ENCODE data around the gene ARL6IP4. TPM values are rescaled to one million over a fixed set of nuclear protein-coding genes. Genes with fewer than 3 reads are reported as not detected.
A peak's percentile ranks its signal among the peaks of the same experiment; 100 is the strongest.

The ARL6IP4 gene
- total RNA-seq, 4 donors from 2014 or later = 129 to 188 (median 167) TPM

DNA sequence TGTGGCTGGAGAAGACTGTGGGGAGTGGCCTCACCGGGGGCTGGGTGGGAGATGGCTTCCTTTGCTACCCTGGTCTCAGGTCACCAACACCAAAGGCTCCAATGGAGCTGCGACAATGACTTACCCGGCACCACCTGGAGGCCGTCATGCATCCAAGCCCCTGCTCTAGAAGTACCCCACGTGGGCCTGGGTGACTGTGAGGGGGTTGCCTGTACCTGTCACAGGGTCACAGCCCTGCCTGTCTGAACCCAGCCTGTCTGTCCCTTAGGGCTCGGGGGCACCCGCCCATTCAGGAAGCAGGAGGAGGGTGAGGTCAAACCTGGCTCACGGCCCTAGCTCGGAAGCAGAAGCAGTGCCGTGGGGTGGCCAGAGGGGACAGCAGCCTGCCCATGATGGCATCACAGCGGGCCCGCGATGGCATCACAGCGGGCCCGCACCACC lies 33.1 kb upstream of the ARL6IP4 start:
- intact Hi-C loops (cut with DNase I; ENCODE audit: low total_unique reads) = no loop called here
- DNase-seq (ENCODE audit: low spot score in 2 of 2) = peak; percentile 68 to 93
- no peak overlapping the region for H3K4me3 ChIP-seq (ENCODE audit: low read depth, poor library complexity, severe bottlenecking)
- TF ChIP-seq CTCF (IDR thresholded peaks at IDR 0.05) (no peak), POLR2A (IDR thresholded peaks at IDR 0.05) (no peak)
- WGBS, 2 donors = 45% methylated on average over 12 to 14 of the region's 15 CpGs

GRCh38 chr12:122948605-122949004 lies 31.9 kb upstream of the ARL6IP4 start:
- TF ChIP-seq POLR2A (IDR thresholded peaks at IDR 0.05) (no peak), CTCF (IDR thresholded peaks at IDR 0.05) (no peak)
- DNase-seq (ENCODE audit: low spot score in 2 of 2) = no peak
- intact Hi-C loops (cut with DNase I; ENCODE audit: low total_unique reads) = loop anchor here (2.0 kb wide), 1 partner anchor 88 kb away; no protein-coding TSS in a partner anchor
- WGBS, 2 donors = 97 to 98% methylated on average over 11 to 14 of the region's 14 CpGs
- no peak overlapping the region for H3K4me3 ChIP-seq (ENCODE audit: low read depth, poor library complexity, severe bottlenecking)

DNA sequence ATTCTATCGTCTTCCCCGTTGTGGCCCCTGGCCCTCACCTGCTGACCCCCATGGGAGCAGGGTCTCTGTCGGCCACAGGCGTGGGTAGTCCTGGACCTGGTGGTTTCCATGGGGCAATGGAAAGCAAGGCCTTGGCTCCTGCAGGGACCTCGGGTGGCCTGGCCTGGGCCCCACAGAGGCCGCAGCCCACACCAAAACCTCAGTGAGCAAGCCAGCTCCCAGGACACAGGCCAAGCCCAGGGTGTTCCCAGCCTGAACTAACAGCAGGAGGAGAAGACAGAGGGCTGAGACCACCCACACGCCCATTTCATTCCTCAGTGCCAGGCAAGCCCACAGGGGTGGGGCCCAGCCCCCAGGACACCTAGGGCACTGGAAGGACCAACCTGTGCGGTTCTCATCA lies 31.1 kb upstream of the ARL6IP4 start:
- TF ChIP-seq POLR2A (IDR thresholded peaks at IDR 0.05) = no peak
- TF ChIP-seq CTCF (IDR thresholded peaks at IDR 0.05) = no peak
- no peak for DNase-seq (ENCODE audit: low spot score in 2 of 2)
- intact Hi-C loops (cut with DNase I; ENCODE audit: low total_unique reads) = loop anchor here (2.0 kb wide), 1 partner anchor 89 kb away; no protein-coding TSS in a partner anchor
- no peak overlapping the region for H3K4me3 ChIP-seq (ENCODE audit: low read depth, poor library complexity, severe bottlenecking)
- WGBS, 2 donors = 80 to 93% methylated on average over 5 to 6 of the region's 8 CpGs

- H3K4me3 ChIP-seq (ENCODE audit: low read depth, poor library complexity, severe bottlenecking) = no peak overlapping the region
- WGBS, 2 donors = 77 to 87% methylated on average over 27 of the region's 27 CpGs
- TF ChIP-seq CTCF (IDR thresholded peaks at IDR 0.05) = no peak
- TF ChIP-seq POLR2A (IDR thresholded peaks at IDR 0.05) = no peak
- no peak for DNase-seq (ENCODE audit: low spot score in 2 of 2)
- intact Hi-C loops (cut with DNase I; ENCODE audit: low total_unique reads) = loop anchor here (2.0 kb wide), 1 partner anchor 89 kb away; no protein-coding TSS in a partner anchor
These were observed 30.4 kb upstream of the ARL6IP4 start for GRCh38 chr12:122949816-122950675.

GRCh38 chr12:122951406-122951805 lies 29.1 kb upstream of the ARL6IP4 start:
- no peak for TF ChIP-seq POLR2A (IDR thresholded peaks at IDR 0.05)
- no peak for TF ChIP-seq CTCF (IDR thresholded peaks at IDR 0.05)
- DNase-seq (ENCODE audit: low spot score in 2 of 2) = no peak
- H3K4me3 ChIP-seq (ENCODE audit: low read depth, poor library complexity, severe bottlenecking) = no peak overlapping the region
- intact Hi-C loops (cut with DNase I; ENCODE audit: low total_unique reads) = no loop called here
- WGBS, 2 donors = 82 to 87% methylated on average over 9 of the region's 9 CpGs

Measured in lower leg skin (tissue), 4 donors.